IMR-90 (cell line): ENCODE measurements around the gene SLC39A2.

Source experiments
- CTCF ChIP-seq: conservative IDR thresholded peaks from 2 replicates; pipeline ENCODE4 v1.5.1; 2012; ENCODE audit warnings: mild to moderate bottlenecking, low read depth, low read length, improper control_type of control experiment
- FOS ChIP-seq: fragments of 150-350 bp; IDR thresholded peaks from 2 replicates; pipeline ENCODE4 v1.6.1; 2016; ENCODE audit warnings: low read depth, low read length
- POLR2A ChIP-seq: IDR thresholded peaks from 2 replicates; pipeline ENCODE4 v1.6.1; 2012; ENCODE audit warnings: mild to moderate bottlenecking, low read depth, low read length
- USF2 ChIP-seq: fragments of 150-350 bp; IDR thresholded peaks from 2 replicates; pipeline ENCODE4 v1.6.1; 2017; ENCODE audit warnings: mild to moderate bottlenecking, antibody characterized with exemption, low read length, low read depth

- no peak for TF ChIP-seq POLR2A
- no peak for TF ChIP-seq CTCF
- TF ChIP-seq FOS = no peak
- TF ChIP-seq USF2 = no peak
These were observed 19.7 kb downstream of the SLC39A2 start for GRCh38 chr14:21018781-21019180.
